Stimulated activated CD4-positive, alpha-beta T cell treated with anti-CD3 and anti-CD28 coated beads, Interleukin-2, amount 100 ng/mL, for 4 hours (primary cell): Measurements from ENCODE around the gene PDE3A.
"Not testable (repeated sequence)": the region's sequence is repeated elsewhere in the genome, so short reads cannot be mapped to it uniquely, and the experiment has no call there.

Source experiments
- DNase-seq: peaks from one replicate; pipeline ENCODE4 v3.0.0-alpha.2; 2020; ENCODE audit warnings: low read depth

The PDE3A gene

DNA sequence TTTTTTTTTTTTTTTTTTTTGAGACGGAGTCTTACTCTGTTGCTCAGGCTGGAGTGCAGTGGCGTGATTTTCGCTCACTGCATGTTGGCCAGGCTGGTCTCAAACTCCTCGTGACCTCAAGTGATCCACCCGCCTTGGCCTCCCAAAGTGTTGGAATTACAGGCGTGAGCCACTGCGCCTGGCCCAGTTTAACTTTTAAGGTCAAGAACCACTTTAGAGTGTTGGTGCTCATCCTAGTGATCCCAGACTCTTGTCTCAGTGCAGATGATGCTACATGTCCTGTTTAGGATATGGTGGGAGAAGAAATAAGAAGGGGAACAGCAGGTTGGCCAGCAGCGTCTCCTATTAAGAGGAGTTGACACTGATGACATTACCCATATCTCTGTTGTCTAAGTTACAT lies 246.7 kb downstream of the PDE3A start:
- DNase-seq = not testable (repeated sequence)

DNA sequence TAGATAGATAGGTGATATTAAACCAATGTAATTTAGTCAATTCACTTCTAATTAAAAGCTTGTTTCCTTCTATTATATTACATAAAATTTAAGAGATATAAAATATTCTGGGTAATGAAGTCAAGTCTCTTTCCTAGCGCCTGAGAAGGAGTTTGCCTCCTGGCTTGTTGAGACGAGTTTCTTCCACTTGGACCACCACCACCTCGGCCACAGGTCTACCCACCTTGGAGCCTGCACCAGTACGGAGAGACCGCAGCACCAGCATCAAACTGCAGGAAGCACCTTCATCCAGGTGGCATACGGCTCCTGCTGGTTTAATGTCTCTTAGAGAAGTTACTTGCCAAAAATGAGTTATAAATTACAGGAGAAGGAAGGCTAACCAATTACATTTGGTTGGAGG lies 247.8 kb downstream of the PDE3A start:
- DNase-seq = no peak

- DNase-seq = no peak
These were observed 251.9 kb downstream of the PDE3A start for GRCh38 chr12:20620261-20620660.

DNA sequence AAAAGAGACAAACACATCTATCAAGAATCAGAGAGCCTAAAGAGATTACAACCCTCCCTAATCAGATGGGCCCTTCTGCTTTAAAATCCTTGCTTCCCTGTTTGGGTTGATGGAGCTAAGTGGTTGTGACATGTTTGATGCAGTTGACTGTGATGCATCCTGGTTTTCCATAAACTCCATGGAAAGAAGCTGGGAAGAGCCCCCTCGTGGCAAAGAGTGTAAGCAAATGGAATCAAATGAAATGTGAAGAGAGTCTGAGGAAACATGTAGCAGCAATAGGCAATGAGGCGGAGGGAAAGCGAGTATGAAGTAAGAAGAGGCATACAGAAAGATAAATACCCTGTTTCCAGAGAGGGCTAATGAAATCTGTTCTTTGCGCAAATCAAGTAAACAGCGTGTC lies 256.4 kb downstream of the PDE3A start:
- no peak for DNase-seq

GRCh38 chr12:20625531-20625930 lies 257.2 kb downstream of the PDE3A start:
- no peak for DNase-seq

DNA sequence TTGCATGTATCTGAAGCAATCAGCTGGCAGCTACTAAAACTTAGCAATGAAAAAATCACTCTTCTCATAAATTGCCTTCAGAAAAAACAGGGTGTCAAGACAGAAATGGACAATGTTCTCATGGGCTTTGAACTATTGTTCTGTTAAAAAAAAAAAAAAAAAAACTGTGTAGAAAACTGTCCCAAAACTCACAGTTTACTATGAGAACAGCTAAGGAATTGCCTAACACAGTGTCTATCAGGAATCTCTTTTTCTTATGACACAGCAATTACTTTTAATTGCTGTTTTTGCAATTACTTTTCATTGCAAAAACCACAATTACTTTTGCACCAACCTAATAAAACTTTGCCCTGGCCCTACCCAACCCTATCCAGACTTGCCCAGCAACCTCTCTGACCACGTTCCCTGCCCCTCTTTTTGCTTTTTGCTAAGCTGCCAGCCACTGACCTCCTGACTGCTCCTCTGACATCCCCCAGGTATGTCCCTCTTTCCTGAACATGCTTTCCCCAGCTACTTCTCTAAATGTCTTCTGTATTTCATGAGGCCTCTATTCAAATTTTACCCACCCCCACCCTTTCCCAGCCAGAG lies 258.8 kb downstream of the PDE3A start:
- no peak for DNase-seq

DNA sequence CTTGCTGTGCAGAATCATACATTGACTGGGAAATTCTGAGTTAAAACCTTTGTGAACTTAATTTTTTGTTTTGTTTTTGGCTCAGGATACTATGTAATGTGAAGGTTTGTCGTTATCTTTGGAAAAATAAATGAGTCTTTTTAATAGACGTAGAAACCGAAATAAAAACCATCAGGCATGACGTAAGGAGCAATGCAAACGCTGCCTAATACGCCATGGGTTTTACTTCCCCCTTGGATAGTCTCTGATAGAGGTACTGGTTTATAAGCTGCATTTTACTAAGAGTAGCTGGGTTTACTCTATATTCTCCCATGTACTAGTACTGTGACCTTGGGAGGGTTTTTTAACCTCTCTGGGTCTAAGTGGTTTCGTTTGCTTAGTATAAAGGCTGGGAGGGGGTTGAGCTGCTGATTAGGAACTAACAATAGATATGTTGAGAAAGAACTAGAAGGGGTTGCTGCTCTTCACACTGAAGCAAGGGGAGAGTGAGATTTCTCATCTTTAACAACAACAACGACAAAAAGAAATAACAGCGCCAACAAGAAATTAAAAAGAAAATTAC lies 260.0 kb downstream of the PDE3A start:
- no peak for DNase-seq

DNA sequence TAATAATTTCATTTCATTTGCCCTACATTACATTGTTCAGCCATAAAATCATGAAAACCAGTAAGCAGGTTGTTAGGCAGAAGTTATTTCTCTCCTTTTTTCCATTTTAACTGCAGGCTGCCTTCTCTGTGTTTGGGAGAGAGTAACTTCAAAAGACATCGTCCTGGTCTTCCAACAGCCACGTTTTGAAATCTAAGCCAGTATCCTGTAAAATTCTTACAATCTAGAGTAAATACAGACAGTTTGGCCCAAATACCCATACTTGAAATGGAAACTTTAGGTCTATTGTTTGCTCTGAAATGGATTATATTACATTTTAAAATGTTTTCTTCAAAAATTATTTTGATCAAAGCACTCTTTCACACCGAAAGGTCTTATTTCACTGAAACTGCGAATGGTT lies 260.7 kb downstream of the PDE3A start:
- no peak for DNase-seq

DNA sequence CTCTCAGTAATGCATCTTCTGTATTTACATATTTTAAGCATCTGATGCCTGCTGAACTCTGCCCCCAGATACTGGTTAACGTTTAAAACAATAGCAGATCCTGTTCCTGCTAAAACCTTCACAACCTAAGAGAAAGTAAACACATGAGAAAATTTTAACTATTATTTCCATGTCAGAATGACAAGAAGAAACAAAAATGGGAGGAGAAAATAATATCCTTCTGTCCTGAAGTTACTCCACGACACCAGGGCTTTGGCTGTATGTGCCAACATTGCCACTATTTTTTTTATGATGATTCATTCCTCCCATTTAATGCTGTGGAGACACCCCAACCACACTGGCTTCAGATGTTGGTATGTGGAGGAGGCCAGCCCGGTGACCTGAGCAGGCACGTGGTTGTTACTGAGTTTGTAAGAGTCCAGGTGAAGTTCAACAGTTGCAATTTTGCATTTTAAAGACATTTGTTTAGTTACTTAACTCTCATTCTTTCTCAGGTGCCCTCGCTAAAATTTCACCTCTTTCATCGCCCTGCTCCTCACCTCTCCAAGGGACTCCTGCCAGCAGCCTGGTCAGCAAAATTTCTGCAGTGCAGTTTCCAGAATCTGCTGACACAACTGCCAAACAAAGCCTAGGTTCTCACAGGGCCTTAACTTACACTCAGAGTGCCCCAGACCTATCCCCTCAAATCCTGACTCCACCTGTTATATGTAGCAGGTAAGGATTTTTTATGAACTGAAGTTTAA lies 261.2 kb downstream of the PDE3A start:
- no peak for DNase-seq

- DNase-seq = no peak
These were observed 263.4 kb downstream of the PDE3A start for GRCh38 chr12:20631711-20632110.

GRCh38 chr12:20641106-20641505 lies 272.8 kb downstream of the PDE3A start:
- DNase-seq = no peak

DNA sequence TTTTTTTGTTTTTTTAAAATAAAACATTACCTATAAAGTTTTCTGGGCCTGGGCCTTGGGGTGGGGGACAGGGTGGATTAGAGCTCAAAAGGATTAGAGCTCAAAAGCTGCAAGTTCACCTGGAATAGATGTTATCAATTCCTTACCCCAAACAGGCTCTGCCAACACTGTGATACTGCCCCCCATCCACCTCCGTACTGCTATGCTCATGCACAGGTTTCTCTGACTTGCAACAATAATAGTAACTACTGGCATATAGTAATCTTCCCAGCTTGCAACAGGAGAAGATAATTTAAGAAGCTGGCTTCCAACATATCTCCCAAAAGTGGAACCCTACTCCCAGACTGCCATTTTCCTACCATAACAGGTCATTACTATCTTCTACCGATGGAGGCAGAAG lies 275.5 kb downstream of the PDE3A start:
- no peak for DNase-seq

- no peak for DNase-seq
These were observed 278.0 kb downstream of the PDE3A start for GRCh38 chr12:20646239-20646827.

DNA sequence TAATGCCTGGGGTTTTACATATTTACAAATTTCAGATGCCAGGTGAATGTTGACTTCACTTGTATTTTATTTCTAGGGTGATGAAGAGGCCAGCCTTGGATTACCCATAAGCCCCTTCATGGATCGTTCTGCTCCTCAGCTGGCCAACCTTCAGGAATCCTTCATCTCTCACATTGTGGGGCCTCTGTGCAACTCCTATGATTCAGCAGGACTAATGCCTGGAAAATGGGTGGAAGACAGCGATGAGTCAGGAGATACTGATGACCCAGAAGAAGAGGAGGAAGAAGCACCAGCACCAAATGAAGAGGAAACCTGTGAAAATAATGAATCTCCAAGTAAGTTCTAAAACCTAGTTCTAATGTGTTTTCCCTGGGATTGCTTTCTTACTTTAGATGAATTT lies 285.5 kb downstream of the PDE3A start:
- DNase-seq = no peak

GRCh38 chr12:20656600-20656999 lies 288.3 kb downstream of the PDE3A start:
- no peak for DNase-seq

DNA sequence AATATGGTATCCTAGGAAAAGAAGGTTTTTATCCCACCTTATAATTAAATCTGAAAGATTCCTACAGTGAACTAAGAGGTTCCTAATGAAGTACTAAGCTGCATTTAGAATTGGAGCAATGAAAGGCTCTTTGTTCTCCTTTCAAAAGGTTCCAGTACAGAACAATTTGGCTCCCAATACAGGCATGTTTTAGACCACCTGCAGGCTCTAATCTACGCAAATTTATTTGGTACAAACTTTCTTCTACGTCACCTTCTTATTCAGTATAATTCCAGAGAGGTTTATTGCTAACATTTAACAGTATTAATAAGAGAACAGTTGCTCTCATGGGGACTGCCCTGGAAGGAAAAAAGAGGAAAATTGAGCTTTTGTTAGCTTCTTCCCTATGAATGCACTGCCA lies 289.2 kb downstream of the PDE3A start:
- DNase-seq = no peak

DNA sequence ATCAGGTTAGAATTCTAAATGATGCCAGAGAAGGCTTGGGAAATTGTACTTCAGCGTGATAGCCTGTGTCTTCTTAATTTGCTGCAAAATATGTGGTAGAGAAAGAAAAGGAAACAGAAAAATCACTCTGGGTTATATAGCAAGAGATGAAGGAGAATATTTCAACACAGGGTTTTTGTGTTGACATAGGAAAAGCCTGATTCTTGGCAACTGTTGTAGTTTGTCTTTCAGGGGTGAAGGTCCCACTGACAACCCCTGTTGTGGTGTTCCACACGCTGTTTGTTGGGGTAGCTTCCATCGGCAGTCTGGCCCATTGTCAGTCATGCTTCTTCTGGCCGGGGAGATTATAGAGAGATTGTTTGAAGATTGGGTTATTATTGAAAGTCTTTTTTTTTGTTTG lies 313.0 kb downstream of the PDE3A start:
- DNase-seq = no peak

DNA sequence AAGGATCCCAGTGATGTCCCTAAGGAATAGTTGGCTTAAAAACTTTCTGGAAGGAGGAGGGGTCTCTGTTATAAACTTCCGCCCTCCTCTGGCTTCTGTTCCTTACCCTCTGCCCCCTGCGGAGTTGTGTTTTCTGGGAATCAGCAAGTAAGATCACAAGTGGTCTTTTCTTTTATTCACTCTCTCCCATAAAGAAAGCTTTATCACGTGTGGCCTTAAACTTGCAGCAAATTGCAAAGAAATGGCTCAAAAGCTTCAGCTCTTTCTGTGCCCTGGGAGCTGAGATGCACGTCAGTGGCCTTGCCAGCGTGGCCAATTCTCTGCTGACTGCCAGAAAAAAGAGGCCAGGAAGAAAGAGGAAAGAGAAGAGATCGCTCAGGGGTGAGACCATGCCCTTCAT lies 326.9 kb downstream of the PDE3A start, which contains the start of gene SLCO1C1:
Gene SLCO1C1, plus strand, starts transcription at position 101 of the 400 bp plus-strand sequence. CDS start 4,245 bp downstream, outside the sequence.
- DNase-seq = no peak

GRCh38 chr12:20696181-20696905 lies 328.0 kb downstream of the PDE3A start:
- DNase-seq = no peak

- DNase-seq = no peak
These were observed 332.8 kb downstream of the PDE3A start for GRCh38 chr12:20701106-20701505.

- DNase-seq = no peak
These were observed 336.5 kb downstream of the PDE3A start for GRCh38 chr12:20704860-20705259.

- DNase-seq = no peak
These were observed 343.5 kb downstream of the PDE3A start for GRCh38 chr12:20711846-20712245.

DNA sequence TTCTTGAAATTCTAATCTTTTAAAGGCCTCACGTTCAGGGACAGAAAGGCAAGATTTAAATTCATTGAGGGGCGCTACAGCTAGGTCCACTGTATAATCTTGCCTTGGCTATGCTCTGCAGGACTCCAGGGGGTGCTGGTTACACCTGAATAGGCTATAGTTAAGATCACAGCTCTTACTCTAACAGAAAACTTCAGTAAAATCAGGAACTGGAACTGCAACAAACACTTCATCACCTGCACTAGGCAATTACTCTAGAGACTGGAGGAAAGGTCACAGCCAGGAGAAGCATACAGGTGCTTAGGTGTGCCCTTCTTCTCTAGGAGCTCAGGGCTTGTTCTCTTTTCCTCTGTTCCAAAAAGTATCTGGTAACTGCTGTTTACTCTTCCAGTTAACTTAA lies 347.7 kb downstream of the PDE3A start:
- no peak for DNase-seq
